Mesothelial cell of epicardium (in vitro differentiated cells): Measurements from ENCODE around the gene AANAT. TPM values are rescaled to one million over a fixed set of nuclear protein-coding genes. Genes with fewer than 3 reads are reported as not detected.
A peak's percentile ranks its signal among the peaks of the same experiment; 100 is the strongest.

Experiments used
- DNase-seq, 2 experiments: peaks; one replicate each; pipeline ENCODE4 v3.0.0; 2021; ENCODE audit warnings: low spot score in 2 of 2; ENCODE audit not compliant: unreplicated experiment in 2 of 2
- H3K27ac Mint-ChIP-seq: 2 replicates; pipeline ENCODE4 v1.8.0; 2021; ENCODE audit warnings: mixed read lengths
- H3K27me3 Mint-ChIP-seq: 2 replicates; pipeline ENCODE4 v1.8.0; 2021; ENCODE audit warnings: low read depth, mixed read lengths
- H3K36me3 Mint-ChIP-seq: 2 replicates; pipeline ENCODE4 v1.8.0; 2021; ENCODE audit warnings: mixed read lengths
- H3K4me1 Mint-ChIP-seq: 2 replicates; pipeline ENCODE4 v1.8.0; 2021; ENCODE audit warnings: mixed read lengths
- H3K4me3 Mint-ChIP-seq: 2 replicates; pipeline ENCODE4 v1.8.0; 2021; ENCODE audit warnings: mild to moderate bottlenecking, moderate library complexity, mixed read lengths
- H3K9me3 Mint-ChIP-seq: 2 replicates; pipeline ENCODE4 v1.8.0; 2021; ENCODE audit warnings: mixed read lengths
- total RNA-seq: library from RNA; stranded (reverse); gene quantifications from 3 replicates; pipeline ENCODE4 v1.2.1, GENCODE V29; 2021
- TF ChIP-seq, protein P1 (sequence below): fragments of 200-600 bp; sonication (generic); IDR thresholded peaks from one replicate; pipeline ENCODE4 v1.5.0; 2021; ENCODE audit warnings: antibody characterized with exemption; ENCODE audit not compliant: unreplicated experiment

Gene AANAT
- total RNA-seq, 1 donor from 2014 or later = 0.22 TPM

DNA sequence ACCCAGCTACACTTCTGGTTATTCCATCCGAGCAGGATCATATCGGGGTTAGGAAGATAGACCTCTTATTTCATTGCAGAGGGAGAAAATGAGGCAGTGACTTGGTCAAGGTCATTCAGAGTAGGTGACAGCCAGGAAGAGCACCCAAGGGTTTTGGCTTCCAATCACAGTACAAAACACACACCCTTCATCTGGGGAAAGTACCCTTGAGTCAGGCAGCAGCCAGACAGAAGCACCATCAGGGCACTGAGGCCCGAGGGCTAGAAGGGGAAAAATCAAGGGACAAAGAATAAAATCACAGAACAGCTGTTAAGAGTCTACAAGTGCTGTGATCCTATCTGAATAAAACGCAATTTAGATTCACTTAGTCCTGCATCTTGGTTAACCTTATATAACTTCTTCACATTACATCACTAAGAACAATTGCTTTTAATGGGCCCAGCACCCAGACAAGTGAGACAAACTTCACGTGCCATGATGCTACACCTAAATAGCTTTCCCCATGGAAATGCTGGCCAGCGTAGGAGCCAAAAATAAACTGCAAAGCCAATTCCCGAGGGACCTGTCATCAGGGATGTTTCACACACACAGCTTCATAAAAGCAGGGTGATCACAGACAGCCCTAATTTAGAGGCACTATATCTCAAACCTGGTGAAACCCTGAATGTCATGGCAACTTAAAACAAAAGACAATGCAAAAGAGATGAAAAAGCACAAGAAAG is 19.3 kb upstream of the AANAT start:
- no peak overlapping the region for H3K27ac Mint-ChIP-seq
- TF ChIP-seq, protein P1, sequence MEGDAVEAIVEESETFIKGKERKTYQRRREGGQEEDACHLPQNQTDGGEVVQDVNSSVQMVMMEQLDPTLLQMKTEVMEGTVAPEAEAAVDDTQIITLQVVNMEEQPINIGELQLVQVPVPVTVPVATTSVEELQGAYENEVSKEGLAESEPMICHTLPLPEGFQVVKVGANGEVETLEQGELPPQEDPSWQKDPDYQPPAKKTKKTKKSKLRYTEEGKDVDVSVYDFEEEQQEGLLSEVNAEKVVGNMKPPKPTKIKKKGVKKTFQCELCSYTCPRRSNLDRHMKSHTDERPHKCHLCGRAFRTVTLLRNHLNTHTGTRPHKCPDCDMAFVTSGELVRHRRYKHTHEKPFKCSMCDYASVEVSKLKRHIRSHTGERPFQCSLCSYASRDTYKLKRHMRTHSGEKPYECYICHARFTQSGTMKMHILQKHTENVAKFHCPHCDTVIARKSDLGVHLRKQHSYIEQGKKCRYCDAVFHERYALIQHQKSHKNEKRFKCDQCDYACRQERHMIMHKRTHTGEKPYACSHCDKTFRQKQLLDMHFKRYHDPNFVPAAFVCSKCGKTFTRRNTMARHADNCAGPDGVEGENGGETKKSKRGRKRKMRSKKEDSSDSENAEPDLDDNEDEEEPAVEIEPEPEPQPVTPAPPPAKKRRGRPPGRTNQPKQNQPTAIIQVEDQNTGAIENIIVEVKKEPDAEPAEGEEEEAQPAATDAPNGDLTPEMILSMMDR = no peak
- DNase-seq = no peak
- no peaks in the 10 kb centered on the region for H3K36me3 Mint-ChIP-seq
- no peak overlapping the region for H3K4me3 Mint-ChIP-seq
- H3K4me1 Mint-ChIP-seq = peaks cover 50% of the 10 kb centered on the region
- no peaks in the 10 kb centered on the region for H3K9me3 Mint-ChIP-seq
- H3K27me3 Mint-ChIP-seq = no peaks in the 10 kb centered on the region

DNA sequence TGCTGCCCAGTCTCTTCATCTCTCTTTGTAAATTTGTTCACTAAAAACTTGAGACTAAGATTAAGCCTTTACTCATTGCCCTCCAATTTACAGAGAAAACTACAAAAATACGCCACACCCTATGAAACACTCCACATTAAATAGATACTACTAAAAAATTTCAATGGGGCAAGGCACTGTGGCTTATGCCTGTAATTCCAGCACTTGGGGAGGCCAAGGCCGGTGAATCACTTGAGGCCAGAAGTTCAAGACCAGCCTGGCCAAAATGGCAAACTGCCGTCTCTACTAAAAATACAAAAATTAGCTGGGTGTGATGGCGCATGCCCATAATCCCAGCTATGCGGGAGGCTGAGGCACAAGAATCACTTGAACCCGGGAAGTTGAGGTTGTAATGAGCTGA is 18.3 kb upstream of the AANAT start:
- H3K9me3 Mint-ChIP-seq = no peaks in the 10 kb centered on the region
- no peak for DNase-seq
- TF ChIP-seq, protein P1 = no peak
- H3K36me3 Mint-ChIP-seq = no peaks in the 10 kb centered on the region
- peaks cover 50% of the 10 kb centered on the region for H3K4me1 Mint-ChIP-seq
- no peaks in the 10 kb centered on the region for H3K27me3 Mint-ChIP-seq
- no peak overlapping the region for H3K4me3 Mint-ChIP-seq
- H3K27ac Mint-ChIP-seq = no peak overlapping the region

DNA sequence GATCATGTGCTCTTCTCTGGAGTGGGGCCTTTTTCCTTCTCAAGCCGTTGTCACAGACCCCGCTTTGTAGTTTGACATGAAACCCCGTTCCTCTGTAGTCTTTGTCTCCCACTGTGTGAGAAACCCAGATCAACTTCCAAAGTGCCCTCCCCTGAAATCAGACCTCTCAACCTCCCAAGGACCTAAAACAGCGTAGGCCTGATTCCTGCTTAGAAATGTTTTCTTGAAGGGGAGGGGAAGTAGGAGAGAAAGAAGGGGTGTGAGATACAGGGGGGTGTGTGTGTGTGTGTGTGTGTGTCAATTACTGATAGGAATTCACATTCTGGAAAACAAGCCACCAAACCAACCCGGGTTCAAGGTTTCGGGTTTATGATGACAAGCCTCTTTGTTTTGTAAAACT is 15.9 kb upstream of the AANAT start:
- no peaks in the 10 kb centered on the region for H3K36me3 Mint-ChIP-seq
- TF ChIP-seq, protein P1 = no peak
- H3K27me3 Mint-ChIP-seq = no peaks in the 10 kb centered on the region
- no peak overlapping the region for H3K27ac Mint-ChIP-seq
- peaks cover 29% of the 10 kb centered on the region for H3K4me1 Mint-ChIP-seq
- DNase-seq = no peak
- H3K9me3 Mint-ChIP-seq = no peaks in the 10 kb centered on the region
- H3K4me3 Mint-ChIP-seq = peak overlapping the region; percentile 80

DNA sequence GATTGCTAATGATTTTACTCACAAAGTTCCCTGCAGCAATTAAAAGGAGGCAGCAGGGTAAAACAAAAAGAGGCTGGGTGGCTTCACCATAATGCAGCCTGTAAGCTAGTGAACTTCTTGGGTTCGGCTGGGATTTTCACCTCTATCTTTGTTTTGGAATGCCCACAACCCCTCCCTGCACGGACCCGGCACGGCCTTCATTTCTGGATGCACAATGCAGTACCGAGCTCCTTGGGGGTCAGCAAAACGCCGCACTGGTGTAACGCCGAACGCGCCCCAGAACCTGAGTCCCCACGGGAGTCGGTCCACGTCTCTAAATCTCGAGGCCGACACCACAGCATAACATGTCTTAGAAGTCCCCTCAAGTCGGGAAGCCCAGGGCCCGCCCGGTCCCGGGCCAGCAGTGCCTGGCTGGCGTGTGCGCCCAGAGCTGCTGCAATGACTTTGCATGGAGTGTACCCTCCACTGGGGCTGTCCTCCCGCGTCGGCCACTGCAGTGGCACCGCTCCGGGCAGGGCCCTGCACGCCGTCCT is 15.2 kb upstream of the AANAT start:
- TF ChIP-seq, protein P1 = no peak
- Mint-ChIP-seq H3K36me3 (no peaks in the 10 kb centered on the region), H3K4me1 (peaks cover 22% of the 10 kb centered on the region), H3K9me3 (no peaks in the 10 kb centered on the region), H3K4me3 (peak overlapping the region; percentile 80), H3K27me3 (no peaks in the 10 kb centered on the region), H3K27ac (peak overlapping the region; percentile 71)
- peak in 1 of 2 experiments; percentile 52 for DNase-seq

DNA sequence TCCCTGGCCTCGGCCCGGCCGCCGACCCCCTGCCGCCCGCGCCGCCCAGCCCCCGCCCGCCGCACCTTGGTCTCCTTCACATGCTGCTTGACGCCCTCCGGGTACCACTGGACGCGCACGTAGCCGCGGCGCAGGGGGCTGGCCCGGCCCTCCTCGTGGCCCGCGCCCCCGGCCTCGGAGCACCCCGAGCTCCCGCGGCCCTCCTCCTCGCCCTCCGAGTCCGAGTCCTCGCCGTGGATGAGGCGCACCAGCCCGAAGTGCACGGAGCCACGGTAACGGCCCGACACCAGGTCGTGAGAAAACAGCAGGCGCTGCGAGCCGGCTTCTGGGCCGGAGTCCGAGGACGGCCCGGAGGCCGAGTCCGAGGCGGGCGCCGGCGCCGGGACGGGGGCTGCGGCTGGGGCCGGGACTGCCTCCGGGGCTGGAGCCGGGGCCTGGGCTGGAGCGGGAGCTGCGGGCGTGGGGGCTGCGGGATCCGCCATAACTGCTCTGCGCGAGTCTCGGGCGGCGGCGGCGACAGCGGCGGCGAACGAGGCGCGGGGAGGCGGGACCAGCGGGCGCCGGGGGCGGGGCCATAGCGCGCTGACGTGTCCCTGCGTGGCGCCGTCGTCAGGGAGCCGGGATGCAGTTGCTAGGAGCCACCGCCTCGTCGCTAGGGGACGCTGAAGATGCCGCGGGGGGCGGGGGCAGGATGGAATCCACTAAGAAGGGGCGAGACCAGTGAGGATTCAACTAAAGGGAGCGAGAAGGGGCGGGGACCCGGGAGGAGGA is 14.6 kb upstream of the AANAT start, which contains the start of gene UBE2O:
UBE2O (minus strand) TSS at position 493 of the 771 bp plus-strand sequence; CDS start at position 482, 11 bp downstream.
- Mint-ChIP-seq H3K36me3 (no peaks in the 10 kb centered on the region), H3K27me3 (no peaks in the 10 kb centered on the region), H3K4me3 (peak within 1 kb of the TSS; percentile 80), H3K4me1 (peaks cover 20% of the 10 kb centered on the region), H3K9me3 (no peaks in the 10 kb centered on the region), H3K27ac (peak within 1 kb of the TSS; percentile 88)
- DNase-seq = peak; percentile 85 to 94
- TF ChIP-seq, protein P1 = peak; percentile 33
